ENCODE measurements around the gene KIFC1. TPM values are rescaled to one million over a fixed set of nuclear protein-coding genes. Genes with fewer than 3 reads are reported as not detected.
A peak's percentile ranks its signal among the peaks of the same experiment; 100 is the strongest.

Gene KIFC1
- total and polyA plus RNA-seq, 2 donors (not counting 1 experiment from before 2014, with no cell fraction given), result 5.3 to 8.0 TPM

DNA sequence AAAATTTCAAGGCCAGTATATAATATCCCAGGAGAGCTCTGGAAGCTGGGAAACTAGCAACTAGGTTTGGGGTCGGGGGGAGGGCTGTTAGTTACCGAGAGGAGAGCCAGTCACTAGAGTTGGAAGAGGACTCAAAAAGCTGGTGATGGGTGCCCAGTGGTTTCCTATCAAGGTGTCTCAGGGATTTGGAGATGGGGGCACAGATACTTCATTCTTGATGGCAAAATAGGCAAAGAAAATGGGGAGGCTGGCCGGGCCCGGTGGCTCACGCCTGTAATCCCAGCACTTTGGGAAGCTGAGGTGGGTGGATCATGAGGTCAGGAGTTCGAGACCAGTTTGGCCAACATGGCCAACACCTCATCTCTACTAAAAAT is 20.0 kb downstream of the KIFC1 start:
- Histone ChIP-seq H3K27ac (ENCODE audit: insufficient read depth, low read length) (peak overlapping the region; percentile 80), H3K36me3 (ENCODE audit: control insufficient read depth, insufficient read depth, low read length) (peaks cover 9% of the 10 kb centered on the region), H2AFZ (ENCODE audit: low read length) (no peak overlapping the region), H4K20me1 (ENCODE audit: control insufficient read depth, extremely low read depth, insufficient read depth, low read length) (no peaks in the 10 kb centered on the region), H3K4me3 (replicated peaks in 1 of 4; ENCODE audit: control extremely low read depth in 1 of 4, insufficient read depth in 1 of 4, low read depth in 3 of 4, low read length in 4 of 4) (peak overlapping the region; percentile 65 to 79 (median 77)), H3K9ac (ENCODE audit: insufficient read depth, low read length) (peak overlapping the region; percentile 80), H3K27me3 (ENCODE audit: control insufficient read depth, insufficient read depth, low read length) (no peaks in the 10 kb centered on the region), H3K4me2 (ENCODE audit: extremely low read depth, insufficient read depth, low read length) (peak overlapping the region; percentile 86), H3K79me2 (ENCODE audit: control insufficient read depth, insufficient read depth, low read length) (peaks cover 46% of the 10 kb centered on the region), H3K4me1 (ENCODE audit: control insufficient read depth, extremely low read depth, insufficient read depth, low read length) (peaks cover 17% of the 10 kb centered on the region), H3K9me3 (ENCODE audit: control insufficient read depth, insufficient read depth, low read depth, low read length) (no peaks in the 10 kb centered on the region)
- TF ChIP-seq, protein P1, sequence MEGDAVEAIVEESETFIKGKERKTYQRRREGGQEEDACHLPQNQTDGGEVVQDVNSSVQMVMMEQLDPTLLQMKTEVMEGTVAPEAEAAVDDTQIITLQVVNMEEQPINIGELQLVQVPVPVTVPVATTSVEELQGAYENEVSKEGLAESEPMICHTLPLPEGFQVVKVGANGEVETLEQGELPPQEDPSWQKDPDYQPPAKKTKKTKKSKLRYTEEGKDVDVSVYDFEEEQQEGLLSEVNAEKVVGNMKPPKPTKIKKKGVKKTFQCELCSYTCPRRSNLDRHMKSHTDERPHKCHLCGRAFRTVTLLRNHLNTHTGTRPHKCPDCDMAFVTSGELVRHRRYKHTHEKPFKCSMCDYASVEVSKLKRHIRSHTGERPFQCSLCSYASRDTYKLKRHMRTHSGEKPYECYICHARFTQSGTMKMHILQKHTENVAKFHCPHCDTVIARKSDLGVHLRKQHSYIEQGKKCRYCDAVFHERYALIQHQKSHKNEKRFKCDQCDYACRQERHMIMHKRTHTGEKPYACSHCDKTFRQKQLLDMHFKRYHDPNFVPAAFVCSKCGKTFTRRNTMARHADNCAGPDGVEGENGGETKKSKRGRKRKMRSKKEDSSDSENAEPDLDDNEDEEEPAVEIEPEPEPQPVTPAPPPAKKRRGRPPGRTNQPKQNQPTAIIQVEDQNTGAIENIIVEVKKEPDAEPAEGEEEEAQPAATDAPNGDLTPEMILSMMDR (conservative IDR thresholded peaks at IDR 0.05 in 1 of 2, IDR thresholded peaks at IDR 0.05 in 1 of 2; ENCODE audit: low read depth in 1 of 2, low read length in 2 of 2), result no peak
- TF ChIP-seq EZH2 (IDR thresholded peaks at IDR 0.05; ENCODE audit: low read length, missing control alignments), result no peak
- no peak for DNase-seq (ENCODE audit: low read depth in 2 of 2)

DNA sequence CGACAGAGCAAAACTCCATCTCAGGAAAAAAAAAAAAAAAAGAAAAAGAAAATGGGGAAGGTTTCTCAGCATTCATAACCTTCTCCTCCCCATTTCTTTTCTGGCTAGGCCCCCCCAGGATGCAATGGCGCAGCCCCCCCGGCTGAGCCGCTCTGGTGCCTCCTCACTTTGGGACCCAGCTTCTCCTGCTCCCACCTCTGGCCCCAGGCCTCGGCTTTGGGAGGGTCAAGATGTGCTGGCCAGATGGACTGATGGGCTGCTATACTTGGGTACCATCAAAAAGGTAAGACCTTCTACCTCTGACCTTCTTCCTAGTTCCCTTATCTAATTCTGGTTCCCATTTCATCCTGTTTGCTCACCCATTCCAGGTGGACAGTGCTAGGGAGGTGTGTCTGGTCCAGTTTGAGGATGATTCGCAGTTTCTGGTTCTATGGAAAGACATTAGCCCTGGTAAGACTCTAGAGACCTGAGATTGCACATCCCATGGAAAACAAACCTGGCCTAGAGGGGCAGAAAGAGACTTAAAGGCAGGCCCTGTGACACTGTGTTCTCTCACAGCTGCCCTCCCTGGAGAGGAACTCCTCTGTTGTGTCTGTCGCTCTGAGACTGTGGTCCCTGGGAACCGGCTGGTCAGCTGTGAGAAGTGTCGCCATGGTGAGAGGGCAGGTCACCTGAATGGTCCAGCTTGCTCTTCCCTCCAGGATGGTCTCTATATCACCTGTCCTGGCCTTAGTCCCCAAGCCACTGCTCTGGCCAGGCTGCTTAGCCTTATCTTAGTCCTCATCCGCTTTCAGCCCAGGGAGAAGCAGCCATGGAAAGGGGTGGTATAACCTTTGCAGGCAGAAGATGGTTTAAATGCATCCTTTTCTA is 20.8 kb downstream of the KIFC1 start:
- Histone ChIP-seq H3K27me3 (ENCODE audit: control insufficient read depth, insufficient read depth, low read length) (no peaks in the 10 kb centered on the region), H3K79me2 (ENCODE audit: control insufficient read depth, insufficient read depth, low read length) (peaks cover 53% of the 10 kb centered on the region), H4K20me1 (ENCODE audit: control insufficient read depth, extremely low read depth, insufficient read depth, low read length) (no peaks in the 10 kb centered on the region), H3K9ac (ENCODE audit: insufficient read depth, low read length) (no peak overlapping the region), H3K4me3 (replicated peaks in 1 of 4; ENCODE audit: control extremely low read depth in 1 of 4, insufficient read depth in 1 of 4, low read depth in 3 of 4, low read length in 4 of 4) (peak overlapping the region in 2 of 4 experiments; percentile 11 to 78), H3K27ac (ENCODE audit: insufficient read depth, low read length) (no peak overlapping the region), H3K4me1 (ENCODE audit: control insufficient read depth, extremely low read depth, insufficient read depth, low read length) (peaks cover 17% of the 10 kb centered on the region), H2AFZ (ENCODE audit: low read length) (no peak overlapping the region), H3K4me2 (ENCODE audit: extremely low read depth, insufficient read depth, low read length) (peak overlapping the region; percentile 33), H3K9me3 (ENCODE audit: control insufficient read depth, insufficient read depth, low read depth, low read length) (no peaks in the 10 kb centered on the region), H3K36me3 (ENCODE audit: control insufficient read depth, insufficient read depth, low read length) (peaks cover 7% of the 10 kb centered on the region)
- no peak for DNase-seq (ENCODE audit: low read depth in 2 of 2)
- TF ChIP-seq EZH2 (IDR thresholded peaks at IDR 0.05; ENCODE audit: low read length, missing control alignments), result no peak
- TF ChIP-seq, protein P1 (conservative IDR thresholded peaks at IDR 0.05 in 1 of 2, IDR thresholded peaks at IDR 0.05 in 1 of 2; ENCODE audit: low read depth in 1 of 2, low read length in 2 of 2), result no peak

DNA sequence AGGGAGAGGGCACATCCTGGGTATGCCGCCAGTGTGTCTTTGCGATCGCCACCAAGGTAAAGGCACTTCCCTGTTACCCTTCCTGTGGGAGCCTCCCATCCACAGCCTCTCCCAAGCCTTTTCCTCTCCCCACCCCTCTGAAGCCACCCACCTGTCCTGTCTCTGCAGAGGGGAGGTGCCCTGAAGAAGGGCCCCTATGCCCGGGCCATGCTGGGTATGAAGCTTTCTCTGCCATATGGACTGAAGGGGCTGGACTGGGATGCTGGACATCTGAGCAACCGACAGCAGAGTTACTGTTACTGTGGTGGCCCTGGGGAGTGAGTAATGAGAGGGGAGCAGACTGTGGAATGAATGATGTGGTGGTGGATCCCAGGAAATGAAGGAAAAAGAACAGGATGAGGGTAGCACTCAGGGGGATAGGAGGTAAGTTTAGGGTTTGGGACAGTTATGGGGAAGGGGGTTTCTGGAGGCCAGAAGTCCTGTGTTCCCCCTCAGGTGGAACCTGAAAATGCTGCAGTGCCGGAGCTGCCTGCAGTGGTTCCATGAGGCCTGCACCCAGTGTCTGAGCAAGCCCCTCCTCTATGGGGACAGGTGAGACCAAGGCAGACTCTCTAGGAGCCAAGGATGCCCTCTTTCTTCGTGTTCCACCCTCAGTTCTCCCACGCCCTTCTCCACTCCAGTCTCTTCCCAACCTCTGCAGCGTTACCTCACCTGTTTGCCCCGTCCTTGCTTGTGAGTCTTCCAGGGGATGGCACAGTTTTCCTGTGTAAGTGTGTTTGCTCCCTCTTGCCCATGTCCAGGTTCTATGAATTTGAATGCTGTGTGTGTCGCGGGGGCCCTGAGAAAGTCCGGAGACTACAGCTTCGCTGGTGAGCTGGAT is 21.9 kb downstream of the KIFC1 start:
- Histone ChIP-seq H2AFZ (ENCODE audit: low read length) (no peak overlapping the region), H3K27ac (ENCODE audit: insufficient read depth, low read length) (no peak overlapping the region), H3K9me3 (ENCODE audit: control insufficient read depth, insufficient read depth, low read depth, low read length) (no peaks in the 10 kb centered on the region), H3K27me3 (ENCODE audit: control insufficient read depth, insufficient read depth, low read length) (no peaks in the 10 kb centered on the region), H3K9ac (ENCODE audit: insufficient read depth, low read length) (no peak overlapping the region), H3K79me2 (ENCODE audit: control insufficient read depth, insufficient read depth, low read length) (peaks cover 56% of the 10 kb centered on the region), H3K4me1 (ENCODE audit: control insufficient read depth, extremely low read depth, insufficient read depth, low read length) (peaks cover 19% of the 10 kb centered on the region), H3K4me2 (ENCODE audit: extremely low read depth, insufficient read depth, low read length) (no peak overlapping the region), H3K4me3 (replicated peaks in 1 of 4; ENCODE audit: control extremely low read depth in 1 of 4, insufficient read depth in 1 of 4, low read depth in 3 of 4, low read length in 4 of 4) (no peak overlapping the region), H3K36me3 (ENCODE audit: control insufficient read depth, insufficient read depth, low read length) (peaks cover 7% of the 10 kb centered on the region), H4K20me1 (ENCODE audit: control insufficient read depth, extremely low read depth, insufficient read depth, low read length) (no peaks in the 10 kb centered on the region)
- TF ChIP-seq, protein P1 (conservative IDR thresholded peaks at IDR 0.05 in 1 of 2, IDR thresholded peaks at IDR 0.05 in 1 of 2; ENCODE audit: low read depth in 1 of 2, low read length in 2 of 2), result no peak
- DNase-seq (ENCODE audit: low read depth in 2 of 2), result no peak
